VCaP (cell line): ENCODE data around the gene IFNK.

Source experiments
- H3K27ac ChIP-seq: fragments of 450-650 bp; 2 replicates; pipeline ENCODE4 v1.5.1; 2017
- CTCF ChIP-seq: fragments of 450-650 bp; conservative IDR thresholded peaks from 2 replicates; pipeline ENCODE4 v1.5.1; 2017; ENCODE audit warnings: mild to moderate bottlenecking, moderate library complexity

The IFNK gene

GRCh38 chr9:27538647-27539046 is 14.6 kb downstream of the IFNK start:
- no peak for TF ChIP-seq CTCF
- no peak overlapping the region for H3K27ac ChIP-seq

GRCh38 chr9:27539479-27540441 is 15.7 kb downstream of the IFNK start:
- no peak for TF ChIP-seq CTCF
- H3K27ac ChIP-seq = no peak overlapping the region

- no peak overlapping the region for H3K27ac ChIP-seq
- no peak for TF ChIP-seq CTCF
These were observed 16.4 kb downstream of the IFNK start for GRCh38 chr9:27540502-27540901.

GRCh38 chr9:27541740-27542139 is 17.6 kb downstream of the IFNK start:
- H3K27ac ChIP-seq = no peak overlapping the region
- no peak for TF ChIP-seq CTCF

- no peak overlapping the region for H3K27ac ChIP-seq
- no peak for TF ChIP-seq CTCF
These were observed 18.4 kb downstream of the IFNK start for GRCh38 chr9:27542508-27542907.

- no peak for TF ChIP-seq CTCF
- no peak overlapping the region for H3K27ac ChIP-seq
These were observed 21.4 kb downstream of the IFNK start for GRCh38 chr9:27545471-27545870.

GRCh38 chr9:27548055-27548741 is 24.1 kb downstream of the IFNK start:
- H3K27ac ChIP-seq = no peak overlapping the region
- peak; percentile 76 for TF ChIP-seq CTCF
